SH-SY5Y (cell line): ENCODE data around the gene ST3GAL5.

ENCODE experiments used
- GATA2 ChIP-seq: IDR thresholded peaks from 2 replicates; pipeline ENCODE4 v1.6.1; 2011; ENCODE audit warnings: mild to moderate bottlenecking, low read depth, low read length
- GATA3 ChIP-seq: IDR thresholded peaks from 2 replicates; pipeline ENCODE4 v1.6.1; 2011; ENCODE audit warnings: low read depth, mild to moderate bottlenecking, low read length, moderate library complexity

The ST3GAL5 gene

DNA sequence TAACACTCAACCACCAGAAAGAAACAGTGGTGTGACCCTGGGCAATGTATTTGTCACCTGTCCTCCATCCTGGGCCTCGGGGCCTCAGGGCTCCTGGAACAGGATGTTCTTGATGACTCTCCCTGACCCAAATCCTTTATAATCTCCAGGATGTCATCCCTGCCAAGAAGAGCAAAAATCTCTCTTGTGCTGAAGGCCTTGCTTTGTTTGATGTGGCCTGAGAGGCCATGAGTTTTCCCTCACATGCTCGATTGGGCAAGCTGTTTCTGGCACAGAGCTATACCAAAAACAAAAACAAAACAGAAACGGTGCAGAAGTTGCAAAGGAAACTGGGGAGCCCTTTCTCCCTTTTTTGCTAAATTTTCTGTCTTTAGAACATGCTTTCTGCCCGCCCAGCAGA is 35.7 kb upstream of the ST3GAL5 start:
- TF ChIP-seq GATA3 (no peak), GATA2 (no peak)

DNA sequence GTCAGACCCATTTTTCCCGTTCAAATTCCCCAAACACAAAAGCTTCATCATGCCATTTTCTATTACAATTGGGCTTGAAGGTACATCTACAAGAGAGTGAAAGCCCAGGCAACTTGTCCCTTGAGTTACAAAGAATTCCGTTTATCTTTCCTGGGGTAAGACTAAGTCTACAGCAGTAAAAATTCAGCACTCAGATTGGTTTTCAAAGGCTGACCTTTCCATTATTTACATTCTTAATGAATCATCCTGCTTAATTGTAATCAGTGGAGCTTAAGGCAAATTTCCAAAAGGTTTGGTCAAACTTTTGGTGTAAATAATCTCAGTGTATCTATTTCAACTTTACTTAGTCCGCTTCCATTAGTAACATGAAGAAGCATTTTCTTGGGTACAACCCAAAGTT is 33.4 kb upstream of the ST3GAL5 start:
- TF ChIP-seq GATA2 = no peak
- no peak for TF ChIP-seq GATA3

DNA sequence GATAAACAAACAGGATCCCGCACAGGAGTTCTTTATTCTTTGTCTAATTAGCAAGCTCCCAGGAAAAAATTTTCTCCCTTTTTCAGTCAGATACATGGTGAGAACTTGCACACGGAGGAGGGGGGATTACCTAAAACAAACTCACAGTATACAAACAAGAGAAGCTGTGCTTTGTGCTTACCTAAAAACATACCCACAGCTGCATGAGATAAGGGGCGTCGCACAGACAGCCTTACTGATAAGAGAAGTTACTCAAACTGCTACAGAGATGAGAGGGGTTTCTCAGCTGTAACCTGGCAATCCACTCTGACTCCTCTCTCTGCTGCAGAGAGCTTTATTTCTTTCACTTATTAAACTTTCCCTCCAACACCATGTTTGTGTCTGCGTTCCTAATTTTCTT is 32.9 kb upstream of the ST3GAL5 start:
- no peak for TF ChIP-seq GATA2
- TF ChIP-seq GATA3 = no peak

DNA sequence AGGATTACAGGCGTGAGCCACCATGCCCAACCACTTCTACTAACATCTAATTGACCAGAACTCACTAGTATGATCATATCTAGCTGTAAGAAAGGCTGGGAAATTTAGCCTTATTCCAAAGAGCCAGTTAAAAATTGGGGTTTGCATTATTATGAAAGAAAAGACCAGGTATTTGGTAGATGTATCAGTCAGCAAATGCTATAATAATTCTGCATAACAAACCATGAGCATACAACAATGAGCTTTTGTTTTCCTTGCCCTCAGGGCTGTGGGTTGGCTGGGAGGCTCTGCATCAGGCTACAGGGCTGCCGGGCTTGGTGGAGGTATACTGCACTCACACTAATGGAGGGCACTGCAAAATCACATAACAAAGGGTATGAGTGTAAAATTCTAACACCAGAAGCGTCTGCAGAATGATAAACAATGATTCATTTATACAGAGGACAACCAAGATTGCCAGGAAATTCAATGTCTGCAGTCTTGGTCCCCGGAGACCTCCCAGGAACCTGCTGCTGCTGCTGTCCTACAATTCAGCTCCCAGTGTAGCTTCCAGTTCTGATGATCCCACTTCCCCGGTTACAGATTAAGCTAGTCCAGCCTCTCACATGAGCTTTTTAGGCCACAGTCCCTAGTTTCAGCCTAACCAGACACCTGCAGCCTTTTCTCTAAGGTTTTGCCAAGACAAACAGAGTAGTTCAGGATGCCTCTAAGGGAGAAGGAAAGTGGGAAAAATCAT is 32.2 kb upstream of the ST3GAL5 start:
- TF ChIP-seq GATA3 (no peak), GATA2 (no peak)

DNA sequence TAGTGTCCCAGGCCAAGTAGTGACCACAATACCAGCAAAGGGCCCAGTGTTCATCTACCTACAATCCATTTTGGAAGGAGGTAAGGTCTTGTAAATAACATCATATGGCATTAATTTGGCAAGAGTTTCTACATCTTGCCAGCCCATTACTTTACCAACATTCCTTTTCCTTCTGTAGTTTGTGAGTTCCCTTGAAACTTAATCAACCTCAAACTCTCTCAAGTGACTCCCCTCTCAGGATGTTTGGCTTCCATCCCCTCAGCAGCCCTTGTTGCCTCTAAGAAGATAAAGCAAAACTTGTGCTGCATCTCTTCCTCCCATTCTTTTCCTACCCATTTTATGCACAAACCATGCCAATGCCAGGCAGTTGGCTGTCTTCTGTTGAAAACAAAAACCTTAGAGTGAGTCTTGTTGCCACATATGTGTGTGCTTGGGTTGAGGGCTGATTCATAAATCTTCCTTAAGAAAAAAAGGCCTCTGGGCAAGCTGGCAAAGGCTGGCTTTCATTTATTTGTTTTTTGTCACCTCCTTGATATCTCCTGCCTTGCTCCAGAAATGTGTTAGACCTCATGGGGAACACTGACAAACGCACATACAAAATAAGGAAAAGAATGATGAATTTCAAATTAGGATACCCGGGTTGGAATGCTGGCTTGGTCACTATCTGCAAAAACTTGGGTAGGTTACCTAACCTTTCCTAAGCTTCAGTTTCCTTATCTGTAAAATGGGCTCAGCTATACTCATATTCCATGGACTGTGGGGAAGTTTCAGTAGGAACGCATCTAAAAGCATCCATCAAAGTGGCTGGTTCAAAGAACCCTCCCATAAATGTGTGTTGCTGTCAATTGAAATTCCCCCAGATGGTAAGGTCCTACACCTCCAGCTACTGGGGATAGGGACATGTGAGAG is 29.4 kb upstream of the ST3GAL5 start:
- TF ChIP-seq GATA3 (no peak), GATA2 (no peak)

DNA sequence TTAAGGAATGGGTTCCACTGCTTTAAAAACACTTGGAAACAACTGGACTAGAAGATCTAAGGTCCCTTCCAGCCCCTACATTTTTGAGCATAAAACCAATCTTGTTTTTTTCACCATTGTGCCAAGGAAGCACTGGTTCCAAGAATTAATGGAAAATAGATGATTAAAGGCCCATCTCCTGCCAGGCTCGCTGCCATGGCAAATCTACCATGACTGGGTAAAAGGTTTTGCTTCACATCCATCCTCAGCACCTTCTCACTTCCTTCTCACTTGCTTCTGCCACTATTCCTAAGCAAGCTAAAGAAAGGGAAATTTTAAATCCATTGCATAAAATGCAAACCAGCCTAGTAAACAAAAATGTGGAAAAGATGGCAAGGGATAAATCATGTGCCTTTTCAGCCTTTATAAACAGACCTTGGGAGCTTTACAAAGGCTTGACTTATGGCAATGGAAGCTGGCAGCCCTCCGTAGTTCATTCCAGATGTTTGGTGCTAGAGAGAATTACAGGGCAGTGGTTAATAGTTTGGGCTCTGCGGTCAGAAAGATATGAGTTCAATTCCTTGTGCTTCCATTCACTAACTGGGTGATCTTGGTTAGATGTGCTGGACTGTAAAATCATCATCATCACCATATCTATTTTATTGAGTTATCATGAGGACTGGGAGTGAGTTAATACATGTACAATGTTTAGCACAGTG is 27.0 kb upstream of the ST3GAL5 start:
- TF ChIP-seq GATA3 = no peak
- TF ChIP-seq GATA2 = no peak

DNA sequence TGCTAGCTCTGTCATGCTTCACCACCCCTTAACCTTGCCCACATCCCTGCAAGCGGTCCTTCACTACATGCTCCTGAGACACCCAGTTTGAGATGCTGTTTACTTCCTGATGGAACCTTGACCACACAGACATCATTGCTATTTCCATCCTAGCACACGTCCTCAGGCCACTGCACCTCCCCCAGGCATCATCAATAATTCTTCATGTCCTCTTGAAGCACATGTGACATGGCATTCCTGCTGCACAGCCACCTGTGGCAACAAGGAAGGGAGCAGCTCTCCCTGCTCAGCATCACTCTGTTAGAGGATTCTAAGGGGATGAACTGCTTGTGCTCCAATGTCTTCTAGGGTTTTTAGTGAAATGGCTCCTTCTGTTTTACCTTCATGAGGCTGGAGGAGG is 26.1 kb upstream of the ST3GAL5 start:
- TF ChIP-seq GATA3 (no peak), GATA2 (no peak)

DNA sequence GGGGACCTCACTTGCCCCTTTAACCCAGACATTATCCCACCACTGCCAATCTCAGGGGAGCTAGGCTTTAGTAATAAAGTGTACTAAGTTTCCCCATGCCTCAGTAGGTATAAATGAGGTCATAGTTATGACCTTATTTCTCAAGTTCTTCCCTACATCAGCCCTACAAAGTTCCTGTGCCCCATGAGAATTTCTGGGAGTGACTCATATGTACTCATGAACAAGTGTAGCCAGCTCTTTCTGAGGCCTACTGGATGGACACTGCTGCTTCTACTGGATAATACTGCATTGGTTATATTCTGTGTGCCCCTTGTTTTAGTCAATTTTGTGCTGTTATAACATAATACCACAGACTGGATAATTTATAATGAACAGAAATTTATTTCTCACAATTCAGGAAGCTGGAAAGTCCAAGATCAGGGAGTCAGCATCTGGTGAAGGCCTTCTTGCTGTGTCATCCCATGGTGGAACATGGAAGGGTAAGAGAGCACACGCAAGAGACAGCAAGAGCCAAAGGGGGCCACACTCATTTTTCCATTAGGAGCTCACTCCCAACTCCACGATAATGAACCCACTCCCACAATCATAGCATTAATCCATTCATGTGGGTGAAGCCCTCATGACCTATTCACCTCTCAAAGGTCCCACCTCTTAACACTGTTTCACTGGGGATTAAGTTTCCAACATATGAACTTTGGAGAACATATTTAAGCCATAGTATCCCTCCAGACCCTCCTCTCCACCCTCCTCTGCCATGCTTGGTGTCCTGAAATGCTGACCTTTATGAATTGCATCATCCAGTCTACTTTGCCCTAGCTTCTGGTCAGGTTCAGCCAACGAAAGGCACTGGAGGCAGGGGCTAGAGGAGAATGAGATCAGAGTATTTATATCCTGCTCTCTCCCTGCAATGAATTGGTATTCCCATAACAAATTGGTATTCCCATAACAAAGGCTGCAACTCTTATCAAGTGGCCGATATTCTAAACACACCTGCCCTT is 25.4 kb upstream of the ST3GAL5 start:
- TF ChIP-seq GATA2 = no peak
- no peak for TF ChIP-seq GATA3

DNA sequence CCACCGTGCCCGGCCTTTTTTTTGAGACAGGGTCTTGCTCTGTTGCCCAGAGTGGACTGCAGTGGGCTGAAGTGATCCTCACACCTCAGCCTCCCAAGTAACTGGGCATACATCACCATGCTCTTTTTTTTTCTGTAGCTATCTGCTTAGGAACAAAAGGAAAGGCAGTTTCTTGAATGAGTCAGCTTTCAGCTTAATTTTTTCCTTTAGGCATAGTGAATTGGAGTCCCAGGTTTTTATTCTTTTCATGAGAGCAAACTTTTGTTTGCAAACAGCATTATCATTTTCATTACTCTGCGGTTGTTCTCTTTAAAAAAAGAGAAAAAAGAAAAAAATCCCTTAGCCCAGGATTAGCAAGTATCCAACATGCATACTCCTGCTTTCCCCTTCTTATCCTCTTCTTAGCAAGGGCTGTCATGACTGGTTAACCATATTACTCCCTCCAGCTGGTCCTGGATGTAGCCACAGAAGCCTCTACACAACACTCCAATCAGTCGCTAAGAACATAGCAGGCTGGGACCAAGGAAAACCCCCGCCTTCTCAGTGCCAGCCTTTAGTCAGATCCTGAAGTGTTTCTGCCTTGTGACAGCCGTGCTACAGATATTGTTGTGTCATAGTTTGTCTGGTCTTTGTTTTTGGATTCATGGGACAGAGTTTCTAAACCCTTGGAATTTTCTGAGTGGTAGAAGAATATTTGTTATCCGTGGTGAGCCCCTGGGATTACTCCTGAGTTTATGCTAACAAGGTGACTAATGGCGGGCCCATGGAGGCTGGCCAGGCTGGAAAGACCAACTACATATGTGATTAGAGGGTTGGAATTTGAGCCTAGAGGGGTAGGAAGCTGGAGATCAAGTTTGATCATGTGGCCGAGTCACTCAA is 23.3 kb upstream of the ST3GAL5 start:
- no peak for TF ChIP-seq GATA3
- no peak for TF ChIP-seq GATA2

DNA sequence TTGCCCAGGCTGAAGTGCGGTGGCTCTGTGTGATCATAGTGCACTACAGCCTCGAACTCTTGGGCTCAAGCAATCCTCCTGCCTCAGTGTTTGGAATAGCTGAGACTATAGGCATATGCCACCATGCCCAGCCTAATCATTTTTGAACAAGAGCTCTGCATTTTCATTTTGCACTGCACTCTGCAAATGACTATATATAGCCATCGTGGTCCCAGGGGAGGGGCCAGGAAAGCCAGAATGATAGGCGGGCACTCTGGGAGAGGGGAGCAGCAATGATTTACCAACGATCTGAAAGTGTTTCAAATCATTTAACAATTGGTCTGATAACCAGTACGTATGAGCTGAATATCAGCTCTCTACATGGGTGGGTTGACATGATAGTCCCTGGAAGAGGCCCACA is 22.3 kb upstream of the ST3GAL5 start:
- TF ChIP-seq GATA2 (no peak), GATA3 (no peak)

DNA sequence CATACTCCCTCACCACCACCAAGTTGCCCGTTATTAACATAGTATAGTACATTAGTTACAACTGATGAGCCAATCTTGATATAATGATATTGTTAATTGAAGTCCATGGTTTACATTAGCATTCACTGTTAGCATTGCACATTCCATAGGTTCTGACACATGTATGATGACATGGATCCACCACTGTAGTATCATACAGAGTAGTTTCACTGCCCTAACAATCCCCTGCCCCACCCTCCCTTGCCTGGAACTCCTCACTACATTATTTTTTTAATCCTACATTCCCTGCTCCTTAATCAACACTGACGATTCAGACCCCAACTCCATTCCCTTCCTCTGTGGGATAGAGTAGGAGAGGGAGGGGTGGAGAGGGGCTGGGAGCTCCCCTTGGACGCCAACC is 20.2 kb upstream of the ST3GAL5 start:
- no peak for TF ChIP-seq GATA3
- no peak for TF ChIP-seq GATA2

DNA sequence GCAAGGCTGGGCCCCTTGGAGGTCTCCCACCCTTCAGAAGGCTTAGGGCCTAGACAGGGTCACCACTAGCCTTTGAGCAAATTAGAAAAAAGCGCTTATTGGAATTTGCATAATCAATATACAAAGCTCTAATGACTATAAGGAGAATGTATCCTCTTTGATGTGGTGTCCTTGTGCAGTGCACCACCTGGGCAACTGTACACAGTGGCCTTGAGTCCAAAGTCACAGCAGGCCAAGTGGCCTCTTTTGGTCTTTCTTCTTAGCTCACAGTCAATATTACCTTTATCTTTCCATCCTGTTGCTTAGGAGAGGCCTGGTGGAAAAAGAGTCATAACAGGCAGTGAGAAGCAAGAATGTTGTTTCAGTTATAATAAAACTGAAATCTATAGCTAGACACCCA is 19.7 kb upstream of the ST3GAL5 start:
- TF ChIP-seq GATA3 (no peak), GATA2 (no peak)
